HS-27A (cell line): ENCODE measurements around the gene EEIG2.
A peak's percentile ranks its signal among the peaks of the same experiment; 100 is the strongest.
"Not testable (repeated sequence)": the region's sequence is repeated elsewhere in the genome, so short reads cannot be mapped to it uniquely, and the experiment has no call there.

Experiments used
- DNase-seq: peaks from one replicate; pipeline ENCODE4 v3.0.0-alpha.2; 2012; ENCODE audit warnings: low read depth, missing footprints

The EEIG2 gene

DNA sequence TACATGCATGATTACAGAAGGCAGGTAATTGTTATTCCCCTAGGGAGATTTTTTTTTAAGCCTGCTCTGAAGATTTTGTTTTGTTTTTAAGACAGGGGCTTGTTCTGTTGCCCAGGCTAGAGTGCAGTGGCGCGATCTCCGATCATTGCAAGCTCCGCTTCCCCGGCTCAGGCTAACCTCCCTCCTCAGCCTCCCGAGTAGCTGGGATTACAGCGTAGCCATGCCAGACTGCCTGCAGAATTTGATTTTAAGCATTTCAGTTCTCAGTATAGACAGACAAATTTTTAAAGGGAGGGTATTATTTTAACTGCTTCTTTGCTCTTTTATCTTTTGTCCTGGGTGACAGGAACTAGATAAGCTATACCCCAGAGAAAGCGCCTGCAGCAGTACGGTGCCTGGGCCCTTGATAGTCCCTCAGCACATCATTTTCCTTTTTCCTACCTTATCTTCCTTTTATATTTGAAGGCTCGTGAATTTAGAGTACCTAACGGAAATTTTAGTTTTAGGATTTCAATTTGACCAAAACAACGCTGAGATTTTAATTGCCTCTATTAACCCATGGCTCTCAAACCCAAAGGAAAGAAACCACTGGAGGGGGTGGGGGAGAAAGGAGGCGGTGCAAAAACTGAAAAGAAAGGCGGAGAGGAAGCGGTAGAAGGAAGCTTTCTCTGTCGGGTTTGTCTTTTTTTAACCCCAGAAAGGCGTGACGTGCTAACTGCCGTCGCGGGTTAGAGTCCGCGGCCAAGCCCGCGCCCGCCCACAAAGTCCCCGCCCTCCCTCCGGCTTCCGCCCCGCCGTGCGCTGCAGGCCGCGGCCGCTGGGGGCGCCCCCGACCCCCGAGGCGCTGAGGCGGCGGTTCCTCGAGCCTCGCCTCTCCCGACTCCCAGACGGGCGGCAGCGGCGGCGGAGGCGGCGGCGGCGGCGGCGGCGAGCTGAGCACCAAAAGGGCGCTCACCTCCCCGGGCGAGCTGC, at the start of gene EEIG2:
TSS of gene EEIG2 (plus strand) at position 886 of the 972 bp plus-strand sequence. CDS start 329 bp downstream, outside the sequence.
- peak; percentile 82 for DNase-seq

GRCh38 chr1:108511764-108512163, 48.1 kb upstream of the EEIG2 start:
- no peak for DNase-seq

GRCh38 chr1:108512239-108513043, 47.5 kb upstream of the EEIG2 start:
- DNase-seq: peak; percentile 39

DNA sequence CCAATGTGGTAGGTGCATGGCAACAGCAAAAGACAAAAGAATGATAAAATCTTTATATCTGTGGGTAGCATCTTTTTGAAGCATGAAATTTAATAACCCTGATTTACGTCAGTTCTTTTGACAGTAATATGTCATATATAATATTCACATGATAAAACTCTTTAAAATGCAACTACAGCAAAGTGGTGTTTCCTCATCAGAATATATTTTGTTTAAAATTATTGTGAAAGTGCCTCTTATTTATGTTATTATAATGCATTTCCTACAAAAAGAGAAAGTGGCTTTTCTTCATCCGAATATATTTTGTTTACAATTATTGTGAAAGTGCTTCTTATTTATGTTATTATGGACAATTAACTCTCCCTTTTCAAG, 46.9 kb upstream of the EEIG2 start:
- no peak for DNase-seq

DNA sequence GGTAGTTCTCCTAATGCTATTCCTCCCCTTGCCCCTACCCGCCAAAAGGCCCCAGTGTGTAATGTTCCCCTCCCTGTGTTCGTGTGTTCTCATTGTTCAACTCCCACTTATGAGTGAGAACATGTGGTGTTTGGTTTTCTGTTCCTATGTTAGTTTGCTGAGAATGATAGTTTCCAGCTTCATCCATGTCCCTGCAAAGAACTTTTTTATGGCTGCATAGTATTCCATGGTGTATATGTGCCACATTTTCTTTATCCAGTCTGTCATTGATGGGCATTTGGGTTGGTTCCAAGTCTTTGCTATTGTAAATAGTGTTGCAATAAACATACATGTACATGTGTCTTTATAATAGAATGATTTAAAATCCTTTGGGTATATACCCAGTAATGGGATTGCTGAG, 46.0 kb upstream of the EEIG2 start:
- DNase-seq: not testable (repeated sequence)

DNA sequence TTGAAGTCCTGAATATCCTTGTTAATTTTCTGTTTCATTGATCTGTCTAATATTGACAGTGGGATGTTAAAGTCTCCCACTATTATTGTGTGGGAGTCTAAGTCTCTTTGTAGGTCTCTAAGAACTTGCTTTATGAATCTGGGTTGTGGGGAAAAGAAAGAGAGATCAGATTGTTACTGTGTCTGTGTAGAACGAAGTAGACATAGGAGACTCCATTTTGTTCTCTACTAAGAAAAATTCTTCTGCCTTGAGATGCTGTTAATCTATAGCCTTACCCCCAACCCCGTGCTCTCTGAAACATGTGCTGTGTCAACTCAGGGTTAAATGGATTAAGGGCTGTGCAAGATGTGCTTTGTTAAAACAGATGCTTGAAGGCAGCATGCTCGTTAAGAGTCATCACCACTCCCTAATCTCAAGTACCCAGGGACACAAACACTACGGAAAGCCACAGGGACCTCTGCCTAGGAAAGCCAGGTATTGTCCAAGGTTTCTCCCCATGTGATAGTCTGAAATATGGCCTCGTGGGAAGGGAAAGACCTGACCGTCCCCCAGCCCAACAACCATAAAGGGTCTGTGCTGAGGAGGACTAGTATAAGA, 42.5 kb upstream of the EEIG2 start:
- not testable (repeated sequence) for DNase-seq

DNA sequence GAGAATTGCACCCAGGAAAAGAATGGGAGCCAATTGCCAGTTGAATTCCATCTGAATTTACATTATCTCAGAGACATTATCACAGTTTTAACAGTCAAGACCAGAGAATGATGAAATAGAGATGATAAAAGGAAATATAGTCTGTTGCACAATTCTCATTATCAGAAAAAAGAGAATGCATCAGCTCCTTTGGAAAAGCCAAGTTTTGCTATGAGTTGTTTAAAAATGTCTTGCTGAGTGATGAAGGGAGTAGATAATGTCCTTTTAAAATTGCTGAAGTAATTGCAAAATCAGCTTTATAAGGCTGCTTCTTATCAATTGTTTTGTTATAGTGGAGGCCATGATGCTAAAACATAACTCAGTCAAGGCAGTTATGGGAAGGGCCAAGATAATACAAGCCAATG, 37.9 kb upstream of the EEIG2 start:
- DNase-seq: no peak

- DNase-seq: no peak
Observed at GRCh38 chr1:108523829-108524228, 36.1 kb upstream of the EEIG2 start.

GRCh38 chr1:108524676-108525075, 35.2 kb upstream of the EEIG2 start:
- DNase-seq: no peak

- DNase-seq: no peak
Observed at GRCh38 chr1:108527135-108527534, 32.8 kb upstream of the EEIG2 start.

- no peak for DNase-seq
Observed at GRCh38 chr1:108527837-108528236, 32.1 kb upstream of the EEIG2 start.

DNA sequence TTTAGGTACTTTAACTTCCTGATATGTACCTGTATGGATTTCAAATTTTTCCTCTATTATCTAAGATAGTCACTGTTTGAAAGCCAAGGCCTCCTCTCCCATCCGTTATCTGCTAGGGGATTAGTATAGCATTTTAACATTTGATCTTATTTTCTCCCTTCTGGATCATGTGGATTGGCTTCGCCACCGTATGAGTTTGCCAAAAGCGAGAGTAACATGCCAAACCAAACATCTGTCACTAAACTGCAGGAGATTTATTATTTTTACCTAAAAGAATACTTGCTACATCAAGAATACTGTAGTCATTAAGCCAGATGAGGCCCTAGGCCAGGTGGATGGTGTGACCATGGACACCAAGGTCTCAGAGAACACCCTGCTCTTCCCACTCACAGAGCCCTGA, 28.5 kb upstream of the EEIG2 start:
- no peak for DNase-seq

GRCh38 chr1:108532730-108533129, 27.2 kb upstream of the EEIG2 start:
- no peak for DNase-seq

GRCh38 chr1:108533351-108534083, 26.4 kb upstream of the EEIG2 start:
- no peak for DNase-seq

GRCh38 chr1:108534759-108535158, 25.1 kb upstream of the EEIG2 start:
- DNase-seq: no peak

DNA sequence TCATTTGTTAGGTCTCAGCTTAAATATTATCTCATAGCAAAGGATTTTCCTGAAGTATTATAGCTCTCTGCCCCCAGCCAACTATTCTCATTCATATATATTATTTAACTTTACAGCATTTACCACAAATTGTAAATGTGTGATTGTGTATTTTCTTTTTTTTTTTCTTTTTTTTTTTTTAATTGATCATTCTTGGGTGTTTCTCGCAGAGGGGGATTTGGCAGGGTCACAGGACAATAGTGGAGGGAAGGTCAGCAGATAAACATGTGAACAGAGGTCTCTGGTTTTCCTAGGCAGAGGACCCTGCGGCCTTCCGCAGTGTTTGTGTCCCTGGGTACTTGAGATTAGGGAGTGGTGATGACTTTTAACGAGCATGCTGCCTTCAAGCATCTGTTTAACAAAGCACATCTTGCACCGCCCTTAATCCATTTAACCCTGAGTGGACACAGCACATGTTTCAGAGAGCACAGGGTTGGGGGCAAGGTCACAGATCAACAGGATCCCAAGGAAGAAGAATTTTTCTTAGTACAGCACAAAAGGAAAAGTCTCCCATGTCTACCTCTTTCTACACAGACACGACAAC, 24.5 kb upstream of the EEIG2 start:
- DNase-seq: not testable (repeated sequence)

DNA sequence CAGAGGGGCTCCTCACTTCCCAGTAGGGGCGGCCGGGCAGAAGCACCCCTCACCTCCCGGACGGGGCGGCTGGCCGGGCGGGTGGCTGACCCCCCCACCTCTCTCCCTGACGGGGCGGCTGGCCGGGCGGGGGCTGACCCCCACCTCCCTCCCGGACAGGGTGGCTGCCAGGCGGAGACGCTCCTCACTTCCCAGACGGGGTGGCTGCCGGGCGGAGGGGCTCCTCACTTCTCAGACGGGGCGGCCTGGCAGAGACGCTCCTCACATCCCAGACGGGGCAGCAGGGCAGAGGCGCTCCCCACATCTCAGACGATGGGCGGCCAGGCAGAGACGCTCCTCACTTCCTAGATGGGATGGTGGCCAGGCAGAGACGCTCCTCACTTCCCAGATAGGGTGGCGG, 23.9 kb upstream of the EEIG2 start:
- DNase-seq: not testable (repeated sequence)

- not testable (repeated sequence) for DNase-seq
Observed at GRCh38 chr1:108536791-108537190, 23.1 kb upstream of the EEIG2 start.

- no peak for DNase-seq
Observed at GRCh38 chr1:108537976-108538375, 21.9 kb upstream of the EEIG2 start.

- DNase-seq: no peak
Observed at GRCh38 chr1:108540977-108541376, 18.9 kb upstream of the EEIG2 start.

DNA sequence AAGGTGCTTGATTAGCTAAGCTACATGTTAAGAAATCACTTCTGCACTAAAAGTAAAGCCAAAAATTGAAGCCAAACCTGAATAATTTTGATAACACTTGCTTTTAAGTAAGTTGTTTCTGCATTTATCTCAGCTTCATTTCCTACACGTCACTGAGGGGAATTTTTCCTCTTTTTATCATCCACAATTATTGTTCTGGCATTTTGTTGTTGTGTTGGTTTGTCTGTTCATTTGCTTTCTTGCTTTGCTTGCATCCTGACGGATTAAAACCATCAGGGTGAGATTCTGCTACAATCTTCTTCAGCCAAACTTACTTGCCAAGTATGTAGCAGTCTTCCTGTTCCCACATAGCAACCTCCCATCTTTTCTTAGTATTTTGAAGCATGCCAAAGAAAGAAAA, 18.0 kb upstream of the EEIG2 start:
- no peak for DNase-seq
